Stomach (tissue), 4 donors: ENCODE measurements around the gene CDH12.

Experiments
- POLR2A ChIP-seq, 4 donors: fragments of 450-650 bp; IDR thresholded peaks; one replicate each; pipeline ENCODE4 v1.6.1; 2016; ENCODE audit warnings: antibody characterized with exemption in 4 of 4, control low read depth in 2 of 4, mild to moderate bottlenecking in 1 of 4, moderate library complexity in 1 of 4
- TF ChIP-seq, protein P1 (sequence below), 7 experiments: fragments of 450-650 bp in 4 of 7; fragments of 200-600 bp in 3 of 7; sonication (generic) in 3 of 7; IDR thresholded peaks; one replicate each; pipeline ENCODE4 v1.5.1; 2016 to 2019; ENCODE audit warnings: antibody characterized with exemption in 7 of 7, control low read depth in 2 of 7, mild to moderate bottlenecking in 1 of 7

- TF ChIP-seq, protein P1, sequence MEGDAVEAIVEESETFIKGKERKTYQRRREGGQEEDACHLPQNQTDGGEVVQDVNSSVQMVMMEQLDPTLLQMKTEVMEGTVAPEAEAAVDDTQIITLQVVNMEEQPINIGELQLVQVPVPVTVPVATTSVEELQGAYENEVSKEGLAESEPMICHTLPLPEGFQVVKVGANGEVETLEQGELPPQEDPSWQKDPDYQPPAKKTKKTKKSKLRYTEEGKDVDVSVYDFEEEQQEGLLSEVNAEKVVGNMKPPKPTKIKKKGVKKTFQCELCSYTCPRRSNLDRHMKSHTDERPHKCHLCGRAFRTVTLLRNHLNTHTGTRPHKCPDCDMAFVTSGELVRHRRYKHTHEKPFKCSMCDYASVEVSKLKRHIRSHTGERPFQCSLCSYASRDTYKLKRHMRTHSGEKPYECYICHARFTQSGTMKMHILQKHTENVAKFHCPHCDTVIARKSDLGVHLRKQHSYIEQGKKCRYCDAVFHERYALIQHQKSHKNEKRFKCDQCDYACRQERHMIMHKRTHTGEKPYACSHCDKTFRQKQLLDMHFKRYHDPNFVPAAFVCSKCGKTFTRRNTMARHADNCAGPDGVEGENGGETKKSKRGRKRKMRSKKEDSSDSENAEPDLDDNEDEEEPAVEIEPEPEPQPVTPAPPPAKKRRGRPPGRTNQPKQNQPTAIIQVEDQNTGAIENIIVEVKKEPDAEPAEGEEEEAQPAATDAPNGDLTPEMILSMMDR (IDR thresholded peaks at IDR 0.05) = no peak
- no peak for TF ChIP-seq POLR2A (IDR thresholded peaks at IDR 0.05)
Measured at GRCh38 chr5:21931116-21931515, 922.0 kb downstream of the CDH12 start.
